GM19463 (cell line): ENCODE data around the gene SH2D3C.

Experiments used
- ATAC-seq: cut with Tn5 transposase; IDR thresholded peaks from one replicate; pipeline ENCODE4 v1.9.1; 2021; ENCODE audit warnings: mild to moderate bottlenecking, moderate library complexity; ENCODE audit not compliant: unreplicated experiment

SH2D3C gene

GRCh38 chr9:127722055-127722745, 56.3 kb downstream of the SH2D3C start:
- no peak for ATAC-seq

GRCh38 chr9:127721391-127721821, 57.1 kb downstream of the SH2D3C start:
- no peak for ATAC-seq

- no peak for ATAC-seq
Observed at GRCh38 chr9:127720865-127721227, 57.6 kb downstream of the SH2D3C start.

- ATAC-seq: no peak
Observed at GRCh38 chr9:127720031-127720864, 58.2 kb downstream of the SH2D3C start.

- ATAC-seq: no peak
Observed at GRCh38 chr9:127717766-127718165, 60.7 kb downstream of the SH2D3C start.

GRCh38 chr9:127716412-127716811, 62.1 kb downstream of the SH2D3C start:
- ATAC-seq: no peak

- peak; percentile 92 for ATAC-seq
Observed at GRCh38 chr9:127715470-127716337, 62.8 kb downstream of the SH2D3C start, which contains the start of the genes PTRH1 and TTC16. TSS of gene PTRH1 (minus strand) at chr9:127715663. CDS start at chr9:127715639, 24 bp downstream. TSS of gene TTC16 (plus strand) at chr9:127716079. CDS start at chr9:127716146, 67 bp downstream.

- no peak for ATAC-seq
Observed at GRCh38 chr9:127714951-127715469, 63.5 kb downstream of the SH2D3C start.

- no peak for ATAC-seq
Observed at GRCh38 chr9:127714020-127714750, 64.3 kb downstream of the SH2D3C start.

GRCh38 chr9:127712867-127713266, 65.6 kb downstream of the SH2D3C start:
- ATAC-seq: no peak

- ATAC-seq: no peak
Observed at GRCh38 chr9:127712371-127712770, 66.1 kb downstream of the SH2D3C start.

- no peak for ATAC-seq
Observed at GRCh38 chr9:127711831-127712274, 66.6 kb downstream of the SH2D3C start.

GRCh38 chr9:127711226-127711701, 67.2 kb downstream of the SH2D3C start:
- no peak for ATAC-seq

GRCh38 chr9:127710204-127710783, 68.2 kb downstream of the SH2D3C start:
- no peak for ATAC-seq

- no peak for ATAC-seq
Observed at GRCh38 chr9:127708952-127709587, 69.4 kb downstream of the SH2D3C start.

- no peak for ATAC-seq
Observed at GRCh38 chr9:127707766-127708165, 70.7 kb downstream of the SH2D3C start.

GRCh38 chr9:127706836-127707241, 71.6 kb downstream of the SH2D3C start, which contains the start of gene CFAP157:
TSS of gene CFAP157 (plus strand) at chr9:127706988. CDS start at chr9:127707032, 44 bp downstream.
- ATAC-seq: no peak

GRCh38 chr9:127705577-127706379, 72.7 kb downstream of the SH2D3C start:
- no peak for ATAC-seq
